GM12878 (cell line): Measurements from ENCODE around the gene HP1BP3. TPM values are rescaled to one million over a fixed set of nuclear protein-coding genes. Genes with fewer than 3 reads are reported as not detected.

Source experiments
- ATAC-seq: fragments of 200-7000 bp; cut with Tn5 transposase; 3 replicates; pipeline ENCODE4 v1.9.1; 2020; ENCODE audit warnings: mild to moderate bottlenecking, moderate library complexity
- BruUV-seq: library from RNA; stranded (reverse); fragments of 400-500 nt; replicated peaks from 2 replicates; lab custom pipeline; 2021; lab: Mats Ljungman, UMichigan
- CTCF ChIA-PET: fragments of 300-600 bp; sonication (Branson Sonifier 250); formaldehyde crosslinking; extraction: SDS; loops from one replicate; lab custom pipeline; 2021; ENCODE audit warnings: inconsistent platforms; lab: Yijun Ruan, JAX
- POLR2A ChIA-PET: fragments of 350-600 bp; formaldehyde crosslinking; extraction: SDS; loops from one replicate; lab custom pipeline; 2021; ENCODE audit warnings: inconsistent platforms; lab: Charles Lee
- RAD21 ChIA-PET: fragments of 300-600 bp; sonication (Branson Sonifier 250); formaldehyde crosslinking; loops from one replicate; lab custom pipeline; 2023; ENCODE audit warnings: antibody characterized with exemption; ENCODE audit not compliant: unreplicated experiment; lab: Charles Lee
- SMC1A ChIA-PET: fragments of 300-600 bp; sonication (Branson Sonifier 250); formaldehyde crosslinking; loops from one replicate; lab custom pipeline; 2023; ENCODE audit not compliant: unreplicated experiment, uncharacterized antibody; lab: Charles Lee
- DNase-seq: peaks from one replicate; pipeline ENCODE4 v3.0.0-alpha.2; 2011; ENCODE audit warnings: low read depth, low spot score
- FAIRE-seq: peaks from 3 replicates; lab custom pipeline; 2011; peaks lifted over from hg19 to GRCh38; lab: Jason Lieb, UNC
- H2AFZ ChIP-seq: 2 replicates; pipeline ENCODE4 v1.6.0; 2011; ENCODE audit warnings: low read depth, low read length, control low read depth; ENCODE audit not compliant: control insufficient read depth
- H3K27ac ChIP-seq: 2 replicates; pipeline ENCODE4 v1.5.1; 2011; ENCODE audit warnings: control low read depth; ENCODE audit not compliant: control insufficient read depth, insufficient read depth
- H3K27me3 ChIP-seq, 2 experiments: replicated peaks in 1 of 2; 2 replicates each; pipeline versions ENCODE4 v1.6.0 to v1.6.1; 2011; ENCODE audit warnings: low read length in 1 of 2; ENCODE audit not compliant: control insufficient read depth in 2 of 2, insufficient read depth in 2 of 2
- H3K36me3 ChIP-seq, 2 experiments: 2 replicates each; pipeline ENCODE4 v1.5.1; 2011; ENCODE audit warnings: low read length in 1 of 2; ENCODE audit not compliant: control insufficient read depth in 2 of 2, insufficient read depth in 2 of 2
- H3K4me1 ChIP-seq: 2 replicates; pipeline ENCODE4 v1.6.1; 2011; ENCODE audit warnings: mild to moderate bottlenecking, low read length, moderate library complexity, mixed read lengths; ENCODE audit not compliant: control insufficient read depth, insufficient read depth
- H3K4me2 ChIP-seq: 2 replicates; pipeline ENCODE4 v1.6.0; 2011; ENCODE audit warnings: control low read depth; ENCODE audit not compliant: control insufficient read depth, insufficient read depth
- H3K4me3 ChIP-seq: fragments of 200-600 bp; sonication (generic); 2 replicates; pipeline ENCODE4 v1.5.1; 2016
- H3K79me2 ChIP-seq: 2 replicates; pipeline ENCODE4 v1.6.0; 2011; ENCODE audit warnings: low read length; ENCODE audit not compliant: control insufficient read depth, insufficient read depth
- H3K9ac ChIP-seq: 2 replicates; pipeline ENCODE4 v1.8.0; 2011; ENCODE audit warnings: low read length, control low read depth, mixed read lengths; ENCODE audit not compliant: control insufficient read depth, insufficient read depth
- H3K9me3 ChIP-seq: replicated peaks from 3 replicates; pipeline ENCODE4 v1.5.1; 2011; ENCODE audit warnings: mild to moderate bottlenecking, low read length; ENCODE audit not compliant: control insufficient read depth, insufficient read depth
- H4K20me1 ChIP-seq: 2 replicates; pipeline ENCODE4 v1.6.0; 2011; ENCODE audit not compliant: control insufficient read depth, insufficient read depth
- BRCA1 ChIP-seq: IDR thresholded peaks from 2 replicates; pipeline ENCODE4 v1.6.1; 2011; ENCODE audit warnings: low read depth, low read length, improper control_type of control experiment
- HDAC2 ChIP-seq: fragments of 200-600 bp; sonication (generic); IDR thresholded peaks from 2 replicates; pipeline ENCODE4 v1.6.1; 2017
- LARP7 ChIP-seq: fragments of 450-650 bp; IDR thresholded peaks from 2 replicates; pipeline ENCODE4 v1.6.1; 2017; ENCODE audit warnings: mild to moderate bottlenecking
- MLLT1 ChIP-seq: fragments of 450-650 bp; IDR thresholded peaks from 2 replicates; pipeline ENCODE4 v1.6.1; 2016; ENCODE audit warnings: mild to moderate bottlenecking
- POLR2A ChIP-seq: IDR thresholded peaks from 2 replicates; pipeline ENCODE4 v1.6.1; 2011; ENCODE audit warnings: low read depth, mild to moderate bottlenecking, low read length
- RBBP5 ChIP-seq: fragments of 200-600 bp; sonication (generic); conservative IDR thresholded peaks from 2 replicates; pipeline ENCODE4 v1.6.1; 2016
- SUPT20H ChIP-seq: IDR thresholded peaks from 2 replicates; pipeline ENCODE4 v1.6.1; 2011; ENCODE audit warnings: low read depth, mild to moderate bottlenecking, low read length, moderate library complexity, borderline replicate concordance; ENCODE audit not compliant: control insufficient read depth
- ZZZ3 ChIP-seq: IDR thresholded peaks from 2 replicates; pipeline ENCODE4 v1.6.1; 2011; ENCODE audit warnings: low read depth; ENCODE audit not compliant: control insufficient read depth, insufficient read length
- WGBS: methylation state at CpG from one replicate; pipeline ENCODE4 v1.1.6; 2016; ENCODE audit warnings: low lambda C conversion rate; ENCODE audit not compliant: insufficient replicate concordance, insufficient coverage; ENCODE audit errors: missing lambda C conversion rate; 5-methylcytosine and 5-hydroxymethylcytosine counted together
- in situ Hi-C: fragments of 300-500 bp; cut with MboI; formaldehyde crosslinking; loops from 9 replicates; pipeline ENCODE4 v1.14.3; 2018; ENCODE audit warnings: mixed read lengths
- intact Hi-C: fragments of 100-400 bp; cut with micrococcal nuclease; formaldehyde crosslinking; loops from one replicate; pipeline ENCODE4 v1.14.2; 2022; ENCODE audit not compliant: unreplicated experiment
- polyA plus RNA-seq, 11 experiments: library from polyadenylated mRNA; depleted of rRNA in 4 of 11; unstranded in 6 of 11; stranded (reverse) in 5 of 11; fragments of >200 nt; fragmentation: Nextera tagmentation in 4 of 11; fragmentation: Illumina TruSeq in 1 of 11; extraction: Ambion mirVana in 4 of 11; extraction: Trizol in 1 of 11; gene quantifications; 1 replicate in 1 of 11; 2 replicates in 10 of 11; pipeline versions ENCODE4 v1.2.1 to v1.2.3, GENCODE V29; 2011 to 2016; ENCODE audit warnings: inconsistent platforms in 2 of 11, missing spikeins in 2 of 11, low read depth in 1 of 11
- total RNA-seq, 4 experiments: library from RNA; depleted of rRNA in 3 of 4; stranded (reverse); fragments of >200 nt in 3 of 4; fragmentation: Illumina TruSeq in 1 of 4; extraction: Trizol in 1 of 4; gene quantifications; 2 replicates each; pipeline versions ENCODE4 v1.2.1 to v1.2.3, GENCODE V29; 2013 to 2021
- TF ChIP-seq, protein P1 (sequence below): fragments of 450-650 bp; IDR thresholded peaks from 2 replicates; pipeline ENCODE4 v1.6.1; 2017; ENCODE audit warnings: mild to moderate bottlenecking, moderate library complexity
- TF ChIP-seq, protein P2 (sequence below): fragments of 450-650 bp; IDR thresholded peaks from 2 replicates; pipeline ENCODE4 v1.6.1; 2016; ENCODE audit warnings: mild to moderate bottlenecking

HP1BP3 gene
- total and polyA plus RNA-seq, 10 of the 15 experiments (the other 5 are each of a cell fraction or from before 2014, with no cell fraction given): 32.6 to 188 (median 133) TPM

GRCh38 chr1:20721117-20722061 lies 65.7 kb downstream of the HP1BP3 start (continued):
- TF ChIP-seq, protein P1, sequence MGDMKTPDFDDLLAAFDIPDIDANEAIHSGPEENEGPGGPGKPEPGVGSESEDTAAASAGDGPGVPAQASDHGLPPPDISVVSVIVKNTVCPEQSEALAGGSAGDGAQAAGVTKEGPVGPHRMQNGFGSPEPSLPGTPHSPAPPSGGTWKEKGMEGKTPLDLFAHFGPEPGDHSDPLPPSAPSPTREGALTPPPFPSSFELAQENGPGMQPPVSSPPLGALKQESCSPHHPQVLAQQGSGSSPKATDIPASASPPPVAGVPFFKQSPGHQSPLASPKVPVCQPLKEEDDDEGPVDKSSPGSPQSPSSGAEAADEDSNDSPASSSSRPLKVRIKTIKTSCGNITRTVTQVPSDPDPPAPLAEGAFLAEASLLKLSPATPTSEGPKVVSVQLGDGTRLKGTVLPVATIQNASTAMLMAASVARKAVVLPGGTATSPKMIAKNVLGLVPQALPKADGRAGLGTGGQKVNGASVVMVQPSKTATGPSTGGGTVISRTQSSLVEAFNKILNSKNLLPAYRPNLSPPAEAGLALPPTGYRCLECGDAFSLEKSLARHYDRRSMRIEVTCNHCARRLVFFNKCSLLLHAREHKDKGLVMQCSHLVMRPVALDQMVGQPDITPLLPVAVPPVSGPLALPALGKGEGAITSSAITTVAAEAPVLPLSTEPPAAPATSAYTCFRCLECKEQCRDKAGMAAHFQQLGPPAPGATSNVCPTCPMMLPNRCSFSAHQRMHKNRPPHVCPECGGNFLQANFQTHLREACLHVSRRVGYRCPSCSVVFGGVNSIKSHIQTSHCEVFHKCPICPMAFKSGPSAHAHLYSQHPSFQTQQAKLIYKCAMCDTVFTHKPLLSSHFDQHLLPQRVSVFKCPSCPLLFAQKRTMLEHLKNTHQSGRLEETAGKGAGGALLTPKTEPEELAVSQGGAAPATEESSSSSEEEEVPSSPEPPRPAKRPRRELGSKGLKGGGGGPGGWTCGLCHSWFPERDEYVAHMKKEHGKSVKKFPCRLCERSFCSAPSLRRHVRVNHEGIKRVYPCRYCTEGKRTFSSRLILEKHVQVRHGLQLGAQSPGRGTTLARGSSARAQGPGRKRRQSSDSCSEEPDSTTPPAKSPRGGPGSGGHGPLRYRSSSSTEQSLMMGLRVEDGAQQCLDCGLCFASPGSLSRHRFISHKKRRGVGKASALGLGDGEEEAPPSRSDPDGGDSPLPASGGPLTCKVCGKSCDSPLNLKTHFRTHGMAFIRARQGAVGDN: no peak
- TF ChIP-seq POLR2A (no peak), SUPT20H (no peak), LARP7 (no peak)
- TF ChIP-seq, protein P2, sequence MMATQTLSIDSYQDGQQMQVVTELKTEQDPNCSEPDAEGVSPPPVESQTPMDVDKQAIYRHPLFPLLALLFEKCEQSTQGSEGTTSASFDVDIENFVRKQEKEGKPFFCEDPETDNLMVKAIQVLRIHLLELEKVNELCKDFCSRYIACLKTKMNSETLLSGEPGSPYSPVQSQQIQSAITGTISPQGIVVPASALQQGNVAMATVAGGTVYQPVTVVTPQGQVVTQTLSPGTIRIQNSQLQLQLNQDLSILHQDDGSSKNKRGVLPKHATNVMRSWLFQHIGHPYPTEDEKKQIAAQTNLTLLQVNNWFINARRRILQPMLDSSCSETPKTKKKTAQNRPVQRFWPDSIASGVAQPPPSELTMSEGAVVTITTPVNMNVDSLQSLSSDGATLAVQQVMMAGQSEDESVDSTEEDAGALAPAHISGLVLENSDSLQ: no peak

DNA sequence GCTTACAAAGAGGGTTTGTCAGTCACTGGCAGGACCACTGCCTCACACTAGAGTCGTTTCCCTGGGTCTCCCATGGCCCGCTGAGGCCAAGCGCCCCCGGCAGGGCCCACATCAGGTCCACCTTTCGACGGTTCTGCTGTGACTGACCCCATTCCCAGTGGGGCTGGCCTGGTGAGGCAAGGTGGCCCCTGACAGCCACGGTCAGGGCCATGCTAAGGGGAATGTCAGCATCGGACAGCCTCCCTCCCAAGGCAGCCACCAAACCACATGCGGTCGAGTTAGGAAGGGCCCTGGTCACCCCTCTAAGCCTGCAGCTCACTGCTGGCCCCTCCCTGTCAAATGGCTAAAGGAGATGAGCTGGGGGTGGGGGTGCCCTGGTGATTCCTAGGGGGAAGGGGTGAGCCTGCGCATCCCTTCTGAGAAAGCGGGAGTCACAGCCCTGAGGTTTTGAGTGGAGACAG lies 66.4 kb downstream of the HP1BP3 start:
- no TSS peak for BruUV-seq
- FAIRE-seq: no peak
- ChIA-PET SMC1A (no interaction called here), POLR2A (no interaction called here), CTCF (no interaction called here), RAD21 (no interaction called here)
- WGBS: 44% methylated on average over 12 of the region's 12 CpGs
- in situ Hi-C loops (no loop called here), intact Hi-C loops (no loop called here)
- H3K36me3 ChIP-seq: no peaks in the 10 kb centered on the region
- no peak for ATAC-seq
- H3K9ac ChIP-seq: no peak overlapping the region
- H3K4me2 ChIP-seq: no peak overlapping the region
- DNase-seq: no peak
- no peaks in the 10 kb centered on the region for H3K4me1 ChIP-seq
- H4K20me1 ChIP-seq: no peaks in the 10 kb centered on the region
- H3K27me3 ChIP-seq: peaks cover 0 to 5% of the 10 kb centered on the region in 2 experiments; a peak in 1 of 4 replicates
- H3K4me3 ChIP-seq: no peak overlapping the region
- H2AFZ ChIP-seq: no peak overlapping the region
- no peak overlapping the region for H3K27ac ChIP-seq
- no peaks in the 10 kb centered on the region for H3K79me2 ChIP-seq
- H3K9me3 ChIP-seq: no peaks in the 10 kb centered on the region; the same call in 2 of the 3 replicates
- TF ChIP-seq ZZZ3 (no peak), BRCA1 (no peak), HDAC2 (no peak), RBBP5 (no peak), MLLT1 (no peak)
- TF ChIP-seq, protein P1: no peak
